Neutrophil (primary cell): ENCODE data around the gene AKNA.

Source experiments
- H3K27ac ChIP-seq: fragments of 200-600 bp; sonication (generic); 2 replicates; pipeline ENCODE4 v1.5.1; 2016; ENCODE audit warnings: mild to moderate bottlenecking, moderate library complexity
- H3K27me3 ChIP-seq: fragments of 200-600 bp; sonication (generic); 2 replicates; pipeline ENCODE4 v1.6.0; 2016; ENCODE audit warnings: mild to moderate bottlenecking
- H3K36me3 ChIP-seq: fragments of 200-600 bp; sonication (generic); 2 replicates; pipeline ENCODE4 v1.5.1; 2017
- H3K4me1 ChIP-seq, 2 experiments: fragments of 200-600 bp in 1 of 2; sonication (generic) in 1 of 2; 1 replicate in 1 of 2; 2 replicates in 1 of 2; pipeline versions ENCODE4 v1.5.1 to v1.6.1; 2013 to 2016; ENCODE audit warnings: low read depth in 1 of 2, low read length in 1 of 2, mild to moderate bottlenecking in 1 of 2, moderate library complexity in 1 of 2; ENCODE audit not compliant: control insufficient read depth in 1 of 2, insufficient read depth in 1 of 2
- H3K4me3 ChIP-seq, 2 experiments: fragments of 200-600 bp in 1 of 2; sonication (generic) in 1 of 2; 1 replicate in 1 of 2; 2 replicates in 1 of 2; pipeline ENCODE4 v1.5.1; 2013 to 2016; ENCODE audit warnings: low read depth in 1 of 2, low read length in 1 of 2, mild to moderate bottlenecking in 1 of 2, moderate library complexity in 1 of 2
- H3K9me3 ChIP-seq: fragments of 200-600 bp; sonication (generic); 2 replicates; pipeline ENCODE4 v1.5.1; 2016
- CTCF ChIP-seq: fragments of 200-600 bp; sonication (generic); IDR thresholded peaks from 2 replicates; pipeline ENCODE4 v1.5.1; 2016; ENCODE audit warnings: antibody characterized with exemption

Gene AKNA

GRCh38 chr9:114300153-114300845, 87.5 kb downstream of the AKNA start:
- Histone ChIP-seq H3K27ac (no peak overlapping the region), H3K4me3 (no peak overlapping the region), H3K9me3 (peaks cover 3% of the 10 kb centered on the region), H3K36me3 (no peaks in the 10 kb centered on the region), H3K27me3 (peaks cover 13% of the 10 kb centered on the region), H3K4me1 (no peaks in the 10 kb centered on the region)
- no peak for TF ChIP-seq CTCF

- no peak for TF ChIP-seq CTCF
- H3K27ac ChIP-seq: no peak overlapping the region
- no peaks in the 10 kb centered on the region for H3K36me3 ChIP-seq
- no peaks in the 10 kb centered on the region for H3K4me1 ChIP-seq
- peaks cover 3% of the 10 kb centered on the region for H3K9me3 ChIP-seq
- H3K4me3 ChIP-seq: no peak overlapping the region
- peaks cover 18% of the 10 kb centered on the region for H3K27me3 ChIP-seq
These were observed 88.3 kb downstream of the AKNA start for GRCh38 chr9:114299286-114300152.

- no peak for TF ChIP-seq CTCF
- Histone ChIP-seq H3K4me3 (no peak overlapping the region), H3K27ac (no peak overlapping the region), H3K4me1 (no peaks in the 10 kb centered on the region), H3K9me3 (peaks cover 3% of the 10 kb centered on the region), H3K36me3 (no peaks in the 10 kb centered on the region), H3K27me3 (peaks cover 31% of the 10 kb centered on the region)
These were observed 91.4 kb downstream of the AKNA start for GRCh38 chr9:114296338-114296737.

GRCh38 chr9:114294664-114295063, 93.1 kb downstream of the AKNA start:
- Histone ChIP-seq H3K36me3 (no peaks in the 10 kb centered on the region), H3K4me3 (no peak overlapping the region), H3K9me3 (peaks cover 3% of the 10 kb centered on the region), H3K4me1 (no peaks in the 10 kb centered on the region), H3K27ac (no peak overlapping the region), H3K27me3 (peaks cover 31% of the 10 kb centered on the region)
- TF ChIP-seq CTCF: no peak

- H3K4me3 ChIP-seq: no peak overlapping the region
- no peaks in the 10 kb centered on the region for H3K36me3 ChIP-seq
- no peak for TF ChIP-seq CTCF
- no peaks in the 10 kb centered on the region for H3K4me1 ChIP-seq
- peaks cover 18% of the 10 kb centered on the region for H3K27me3 ChIP-seq
- H3K9me3 ChIP-seq: peaks cover 3% of the 10 kb centered on the region
- H3K27ac ChIP-seq: no peak overlapping the region
These were observed 95.7 kb downstream of the AKNA start for GRCh38 chr9:114291886-114292590.
